NCI-H128 (cell line): ENCODE measurements around the gene PBXIP1.

Source experiments
- DNase-seq: peaks from one replicate; lab custom pipeline; 2025; ENCODE audit not compliant: unreplicated experiment; lab: John Stamatoyannopoulos, UW

The PBXIP1 gene

DNA sequence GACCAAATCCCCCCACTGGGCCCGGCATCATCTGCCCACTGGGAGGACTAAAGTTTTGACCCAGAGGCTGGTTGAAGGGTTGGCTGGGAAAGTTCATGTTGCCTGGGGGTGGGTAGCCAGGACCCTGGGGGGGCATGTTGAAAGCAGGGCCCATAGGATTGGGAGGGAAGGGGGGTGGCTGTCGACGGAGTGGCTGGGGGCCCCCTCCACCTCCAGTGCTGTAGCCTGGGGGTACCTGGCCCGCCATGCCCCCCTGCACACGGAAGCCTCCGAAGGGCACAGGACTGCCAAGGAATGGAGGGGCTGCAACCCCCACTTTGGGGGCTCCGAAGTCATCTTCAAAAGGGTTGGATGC is 3.5 kb upstream of the PBXIP1 start:
- no peak for DNase-seq

DNA sequence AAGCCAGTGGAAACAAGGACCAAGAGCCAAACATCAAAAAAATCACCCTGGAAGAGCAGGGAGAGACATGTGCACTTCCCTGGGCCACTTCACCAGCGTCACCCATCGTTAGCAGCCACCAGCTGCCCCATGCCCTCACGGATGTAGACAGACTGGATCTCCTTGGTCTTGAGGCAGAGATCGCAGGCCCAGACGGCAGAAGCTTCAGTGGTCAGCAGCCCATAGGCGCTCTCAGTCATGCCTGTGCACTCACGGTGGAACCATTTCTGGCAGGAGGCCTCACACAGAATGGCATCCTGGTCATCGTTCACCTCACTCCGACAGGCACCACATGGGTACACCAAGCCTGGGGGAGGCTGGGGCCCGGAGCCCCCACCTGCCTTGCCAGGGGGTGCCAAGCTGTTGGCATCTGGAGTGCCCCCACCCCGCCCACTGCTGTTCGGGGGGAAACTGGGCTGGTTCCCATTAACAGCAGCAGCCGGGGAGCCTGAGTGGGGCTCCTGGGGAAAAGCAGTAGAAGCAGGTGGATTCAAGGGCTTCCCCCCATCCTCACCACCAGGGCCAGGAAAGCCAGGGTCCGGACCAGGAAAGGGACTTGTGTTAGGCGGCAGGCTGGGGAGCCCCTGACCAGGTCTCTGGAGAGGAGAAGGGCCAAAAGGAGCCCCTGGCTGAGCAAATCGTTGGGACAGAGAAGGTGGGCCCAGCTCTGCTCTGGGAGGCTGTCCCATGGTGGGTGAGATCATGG is 3.0 kb upstream of the PBXIP1 start:
- no peak for DNase-seq

DNA sequence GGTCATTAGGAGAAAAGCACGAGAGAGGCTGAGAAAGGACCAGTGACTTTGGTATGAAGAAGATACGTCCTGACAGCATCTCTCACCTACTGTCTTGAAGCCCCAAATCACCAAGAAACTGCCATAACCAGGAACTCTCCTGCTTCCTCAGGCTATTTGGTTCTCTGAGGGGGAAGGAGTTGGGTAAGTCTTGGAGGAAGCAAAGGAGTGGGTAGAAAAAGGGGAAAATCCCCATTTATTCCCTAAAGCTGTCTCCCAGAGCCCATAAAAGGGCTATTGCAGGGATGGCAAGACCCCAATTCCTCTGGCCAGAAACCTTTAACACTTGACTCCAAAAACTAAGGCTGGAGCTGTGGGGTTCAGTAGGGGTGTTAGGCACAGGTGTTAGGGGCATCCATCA is 2.1 kb upstream of the PBXIP1 start:
- no peak for DNase-seq

DNA sequence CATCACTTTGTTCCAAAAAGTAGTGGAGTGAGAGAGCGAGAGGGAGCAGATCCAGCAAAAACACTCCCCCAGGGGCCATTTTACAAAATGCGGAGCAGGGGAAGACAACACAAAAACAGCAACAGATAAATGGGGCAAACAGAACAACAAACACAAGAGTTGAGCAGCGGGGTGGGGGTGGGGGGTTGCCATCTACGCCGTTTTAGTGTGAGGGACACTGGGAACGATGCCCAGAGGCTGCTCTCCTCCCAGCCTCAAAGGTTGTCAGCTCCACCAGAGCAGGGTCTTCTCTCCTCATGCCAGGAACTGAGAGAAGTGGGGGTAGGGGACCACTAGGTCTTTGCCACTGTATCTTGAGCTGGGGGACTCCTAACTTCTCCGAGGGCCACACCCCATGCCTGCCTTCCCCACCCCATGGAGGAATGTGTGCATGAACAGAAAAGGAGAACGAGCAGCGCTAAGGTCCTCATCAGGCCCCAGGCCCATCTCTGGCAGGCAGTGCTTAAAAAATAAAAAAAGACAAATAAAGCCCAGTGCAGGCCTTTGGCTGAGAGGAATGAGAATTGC is 1.3 kb upstream of the PBXIP1 start:
- DNase-seq, result no peak

DNA sequence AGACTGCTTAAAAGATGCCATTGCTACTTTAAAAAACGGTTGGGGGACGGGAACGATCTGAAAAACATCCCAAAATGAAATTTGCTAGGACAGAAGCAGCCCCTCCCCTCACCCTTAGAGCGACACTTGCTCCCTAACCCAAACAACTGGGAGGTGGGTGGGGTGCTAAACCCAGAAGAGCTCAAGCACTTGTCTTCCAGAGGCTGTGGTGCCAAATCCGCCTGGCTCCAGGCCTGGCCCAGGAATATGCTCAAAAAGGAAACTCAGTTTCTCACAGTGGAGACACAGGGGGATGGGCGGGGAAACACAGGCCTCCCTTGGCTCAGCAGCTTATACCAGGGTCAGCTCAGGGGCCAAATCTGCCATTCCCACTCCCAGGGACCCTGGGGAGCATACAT is 644 bp upstream of the PBXIP1 start:
- no peak for DNase-seq

DNA sequence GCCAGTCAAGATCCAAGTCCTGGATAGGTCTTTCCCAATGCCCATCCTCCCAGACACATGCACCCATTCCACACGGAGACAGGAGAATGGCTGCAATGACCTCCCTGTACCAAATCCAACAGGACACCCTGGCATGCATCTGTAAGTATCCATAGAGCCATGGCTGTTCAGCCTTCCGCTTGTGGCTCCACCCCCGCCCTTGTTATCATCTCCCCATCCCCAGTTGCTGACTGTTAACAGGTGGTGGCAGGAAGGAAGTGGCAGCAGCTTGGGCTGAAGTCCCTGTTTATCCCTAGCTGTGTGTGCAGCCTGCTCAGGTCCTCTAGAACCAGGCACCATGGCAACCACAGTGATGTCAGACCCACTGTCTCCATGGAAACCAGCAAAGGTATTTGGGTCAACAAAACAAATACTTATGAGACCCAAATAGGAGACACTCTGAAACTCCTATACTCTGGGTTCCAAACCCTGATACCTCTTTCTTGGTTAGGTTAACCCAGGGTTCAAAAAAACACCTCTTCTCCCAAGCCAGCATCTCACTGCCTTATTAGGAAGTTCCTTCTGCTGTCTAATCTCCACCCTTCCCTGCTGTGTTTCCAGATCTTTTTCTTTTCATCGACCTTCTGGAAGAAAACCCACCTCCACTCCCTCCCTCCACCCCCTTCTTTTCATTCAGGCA is 721 bp downstream of the PBXIP1 start:
- DNase-seq, result peak; percentile 39

DNA sequence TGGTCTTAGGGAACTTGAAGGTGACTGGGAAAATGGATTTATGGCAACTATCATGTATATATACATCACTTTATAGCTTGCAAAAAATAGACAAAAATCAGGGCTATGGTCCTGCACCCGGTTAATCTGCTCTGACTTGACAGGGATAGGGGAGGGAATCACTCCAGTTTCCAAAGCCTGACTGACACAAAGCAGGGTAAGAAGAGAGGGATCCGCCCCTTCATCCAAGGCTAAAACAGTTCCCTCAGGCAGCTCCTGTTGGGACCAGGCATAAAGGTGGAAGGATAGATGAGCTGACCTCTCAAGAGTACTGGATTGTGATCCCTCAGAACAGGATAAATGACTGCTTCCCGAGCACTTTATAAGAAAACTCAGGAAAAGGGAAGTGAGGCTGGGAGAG is 1.4 kb downstream of the PBXIP1 start:
- DNase-seq, result no peak

DNA sequence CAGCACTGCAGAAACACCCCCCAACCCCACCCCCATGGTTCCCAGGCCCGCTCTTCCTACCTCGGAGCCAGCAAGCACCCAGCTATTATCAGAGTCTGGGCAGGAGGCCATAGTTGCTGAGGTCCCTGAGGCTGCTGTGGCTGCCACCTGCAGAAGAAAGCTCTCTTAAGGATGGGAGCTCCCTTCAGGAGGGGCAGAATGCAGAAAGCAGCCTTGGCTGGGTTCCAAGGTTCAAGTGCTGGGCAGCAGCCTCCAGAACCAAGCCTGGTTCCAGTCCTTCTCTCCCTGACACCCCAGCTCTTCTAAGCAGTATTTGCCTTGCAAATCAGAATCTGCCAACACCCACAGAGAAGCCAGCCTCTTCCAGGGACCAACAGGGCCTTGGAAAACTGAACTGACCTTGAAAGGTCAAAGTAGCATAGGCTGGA is 2.3 kb downstream of the PBXIP1 start:
- no peak for DNase-seq

DNA sequence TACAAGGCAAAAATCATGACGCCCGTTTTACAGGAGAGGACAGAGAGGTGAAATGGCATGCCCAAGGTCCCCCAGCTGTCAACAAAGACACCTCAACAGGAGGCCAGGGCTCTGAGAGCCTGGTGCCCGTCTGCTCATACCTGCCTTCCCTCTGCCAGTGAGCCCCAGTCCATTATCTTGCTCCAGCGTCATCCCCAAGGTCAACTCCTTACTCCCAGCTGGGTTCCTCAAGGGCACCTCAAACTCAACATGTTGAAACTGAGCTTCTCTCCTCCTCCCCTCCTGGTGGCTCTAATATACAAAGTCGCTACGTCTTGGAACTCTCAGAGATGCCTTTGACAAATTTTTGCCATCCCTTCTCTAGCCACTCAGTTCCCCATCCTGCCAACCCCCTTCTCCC is 3.2 kb downstream of the PBXIP1 start:
- DNase-seq, result no peak

DNA sequence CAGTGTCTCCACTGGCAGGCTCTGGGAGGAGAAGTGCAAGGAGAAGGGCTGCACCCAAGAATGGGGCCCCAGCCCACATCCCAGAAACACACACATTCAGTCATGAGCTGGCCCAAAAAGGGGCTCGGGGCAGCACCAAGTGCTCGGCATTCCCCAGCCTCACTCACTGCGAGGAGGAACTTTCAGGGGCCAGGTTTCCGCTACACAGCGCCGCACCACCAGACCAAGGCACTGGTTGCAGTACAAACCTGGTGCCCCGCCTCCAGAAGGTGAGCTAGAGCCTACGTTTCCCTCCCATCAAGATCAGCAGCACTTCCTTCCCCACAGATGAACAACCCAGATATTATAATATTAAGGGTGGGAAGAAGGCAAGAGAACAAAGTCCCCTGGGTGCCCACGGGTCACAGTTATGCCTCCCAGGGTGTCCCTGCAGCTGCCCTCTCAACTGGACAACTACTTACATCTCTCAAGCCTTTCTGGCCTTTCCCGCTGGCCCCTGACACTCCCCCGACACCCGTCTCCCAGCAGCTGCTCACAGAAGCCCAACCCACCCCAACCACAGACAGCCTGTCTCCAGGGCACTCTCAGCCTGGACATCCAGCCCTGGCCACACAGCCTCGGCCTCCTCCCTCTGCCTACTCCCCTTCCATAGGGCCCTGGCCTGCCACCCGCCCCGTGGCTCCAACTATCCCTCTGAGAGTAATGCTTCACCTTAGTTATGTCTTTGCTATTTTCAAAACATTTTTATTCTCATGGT is 3.8 kb downstream of the PBXIP1 start:
- DNase-seq, result no peak

DNA sequence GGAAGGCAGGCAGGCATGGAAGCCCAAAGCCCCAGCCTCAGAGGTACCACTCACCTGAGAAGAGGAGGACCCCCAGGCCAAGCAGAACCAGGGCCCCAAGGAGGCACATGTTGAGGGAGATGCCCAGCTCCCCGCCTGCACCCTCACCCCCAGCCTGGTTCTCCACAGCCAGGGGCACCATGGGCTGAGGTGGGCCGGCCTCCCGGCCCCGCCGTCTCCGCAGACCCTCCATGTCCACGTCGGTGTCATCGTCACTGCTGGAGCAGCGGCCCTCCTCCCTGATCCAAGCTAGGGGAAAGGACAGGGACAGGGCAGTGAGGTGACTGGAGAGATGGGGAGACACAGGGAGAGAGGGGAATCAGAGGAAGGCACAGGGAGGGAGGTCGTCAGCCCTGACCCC is 7.8 kb downstream of the PBXIP1 start:
- DNase-seq, result no peak

DNA sequence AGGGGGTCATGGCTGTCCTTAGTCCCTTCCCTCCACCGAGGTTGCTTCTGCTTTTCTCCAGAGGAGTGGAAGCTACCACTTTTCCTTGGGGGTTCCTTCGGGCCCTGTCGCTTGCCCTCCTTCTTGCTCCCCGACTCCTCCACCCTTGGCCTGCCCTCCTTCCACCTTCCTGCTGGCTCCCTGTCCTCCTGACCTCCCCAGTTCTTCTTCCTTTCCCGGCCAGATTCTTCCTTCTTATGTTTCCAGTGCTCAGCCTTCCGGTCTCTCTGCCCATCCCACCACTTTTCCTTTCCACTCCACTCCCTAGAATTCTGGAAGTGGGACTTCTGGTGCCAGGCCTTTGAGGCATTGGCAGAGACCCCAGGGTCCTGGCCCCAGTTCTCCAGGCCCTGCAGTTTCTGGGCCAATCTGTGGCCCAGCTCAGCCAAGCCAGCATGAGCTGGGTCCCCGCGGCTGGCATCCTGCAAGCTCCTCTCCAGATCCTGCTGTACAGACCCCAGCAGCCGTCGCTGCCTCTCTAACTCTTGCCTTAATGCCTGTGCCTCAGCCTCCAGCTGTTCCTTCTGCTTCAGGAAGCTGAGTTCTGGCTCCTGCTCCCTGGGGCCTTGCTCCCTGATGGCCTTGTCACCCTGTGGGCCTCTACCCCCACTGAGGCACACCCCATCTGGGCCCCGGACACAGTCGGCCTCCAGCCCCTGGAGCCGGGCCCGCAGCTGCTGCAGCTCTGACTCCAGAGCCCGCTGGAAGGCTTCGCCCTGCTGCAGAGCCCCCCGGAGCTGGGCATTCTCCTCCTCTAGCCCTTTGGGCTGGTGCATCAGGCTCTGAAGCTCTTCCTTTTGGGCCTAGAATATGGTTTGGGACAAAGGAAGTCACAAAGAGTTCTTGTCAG is 9.7 kb downstream of the PBXIP1 start:
- DNase-seq, result no peak

DNA sequence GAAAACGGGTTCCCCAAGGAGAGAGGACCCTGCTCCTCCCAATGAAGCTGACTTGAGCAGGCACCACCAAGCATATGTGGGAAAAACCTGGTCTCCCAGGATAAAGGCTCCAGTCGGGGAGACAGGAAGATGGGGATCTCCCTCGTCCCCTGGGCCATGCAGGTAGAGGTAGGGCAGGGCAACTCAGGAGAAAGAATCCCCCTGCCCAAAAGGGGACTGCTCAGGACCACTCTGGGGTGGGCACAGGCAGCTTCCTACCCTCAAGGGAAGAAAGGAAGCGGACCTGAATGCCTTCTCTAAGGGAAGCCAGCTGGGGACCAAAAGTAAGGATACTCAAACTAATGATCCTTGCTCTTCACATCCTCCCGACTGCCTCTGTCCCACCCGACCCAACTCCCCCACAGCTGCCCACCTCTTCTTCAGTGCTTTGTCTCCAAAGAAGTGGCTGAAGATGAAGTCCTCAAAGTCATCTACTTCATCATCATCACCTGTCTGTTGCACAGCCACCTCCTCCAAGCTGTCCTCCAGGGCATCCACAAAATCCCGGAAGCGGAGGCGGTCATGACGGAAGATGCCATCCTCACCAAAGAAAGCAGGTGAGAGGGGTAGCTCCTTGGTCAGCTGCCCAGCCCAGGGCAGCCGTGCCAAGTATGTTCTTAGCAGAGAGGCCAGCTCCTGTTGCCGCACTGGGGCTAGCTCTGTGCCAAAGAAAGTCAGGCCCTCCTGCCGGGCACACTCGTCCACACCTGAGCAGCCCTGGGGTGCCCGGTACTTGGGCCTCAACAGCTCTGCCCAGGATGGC is 10.5 kb downstream of the PBXIP1 start:
- no peak for DNase-seq

DNA sequence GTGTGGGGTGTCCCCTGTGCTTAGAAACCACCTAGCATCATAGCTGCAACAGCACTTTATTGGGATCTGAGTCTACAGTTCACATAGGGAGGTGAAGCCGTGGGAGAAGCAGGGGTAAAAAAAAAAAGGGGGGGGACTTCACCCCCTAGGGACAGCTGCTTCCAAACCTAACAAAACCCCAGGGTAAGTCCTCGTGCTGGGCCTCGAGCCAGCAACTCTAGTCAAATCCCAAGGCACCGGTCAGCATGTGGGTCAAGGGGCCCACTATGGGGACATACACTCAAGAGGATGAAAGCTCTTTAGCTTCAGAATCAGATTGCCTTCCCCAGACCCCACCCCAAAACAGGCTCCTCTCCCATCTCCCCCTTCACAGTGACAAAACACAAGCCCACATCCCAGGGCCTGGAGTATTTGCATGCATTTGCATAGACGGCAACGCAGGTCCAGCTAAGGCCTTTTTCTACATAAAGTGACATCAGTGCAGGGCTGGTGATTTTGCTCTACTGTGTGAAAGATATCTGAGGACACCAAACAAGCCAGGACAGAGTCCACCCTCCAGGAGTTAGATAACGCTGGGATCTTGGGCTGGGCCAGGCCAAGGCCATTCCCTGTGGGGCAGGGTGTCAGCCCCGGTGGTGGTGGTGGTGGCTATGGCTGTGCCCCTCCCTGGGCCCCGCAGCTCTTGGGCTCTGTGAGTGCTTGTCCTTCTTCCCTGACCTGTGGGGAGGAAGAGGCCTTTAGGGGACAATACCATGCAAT is 11.3 kb downstream of the PBXIP1 start:
- DNase-seq, result no peak

DNA sequence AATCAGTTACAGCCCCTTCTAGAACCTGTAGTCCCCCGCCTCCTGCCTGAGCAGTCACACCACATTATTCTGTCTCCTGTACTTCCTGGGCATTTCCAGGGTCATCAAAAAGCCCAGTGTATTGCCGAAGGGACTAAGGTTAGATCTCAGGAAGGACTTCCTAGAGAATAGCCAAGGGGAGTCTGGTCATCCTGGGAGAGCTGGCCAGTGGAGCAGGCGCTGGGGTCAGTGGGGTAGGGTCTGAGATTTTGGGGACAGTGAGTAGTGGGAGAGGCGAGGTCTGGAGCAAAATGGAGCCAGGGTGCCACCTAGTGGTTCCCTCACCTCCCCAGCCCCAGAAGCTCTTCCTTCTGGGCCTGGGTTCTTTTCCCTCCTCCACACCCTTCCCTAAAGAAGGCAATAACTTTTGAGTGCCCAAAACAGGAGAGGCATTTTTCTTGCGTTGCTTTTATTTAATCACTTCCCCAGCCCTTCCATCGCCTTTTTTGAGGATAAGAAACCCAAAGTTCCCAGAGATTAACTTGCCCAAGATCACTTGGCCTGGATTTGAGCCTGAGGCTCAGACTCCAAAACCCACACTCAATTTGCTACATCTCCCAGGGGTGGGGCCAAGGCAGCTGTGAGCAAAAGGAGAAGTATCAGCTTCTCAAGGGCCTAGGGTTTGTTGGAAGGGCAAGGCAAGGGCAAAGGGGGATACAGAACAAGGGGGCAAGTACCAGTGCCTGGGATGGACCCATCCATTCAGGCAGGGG is 12.1 kb downstream of the PBXIP1 start:
- DNase-seq, result peak; percentile 45

DNA sequence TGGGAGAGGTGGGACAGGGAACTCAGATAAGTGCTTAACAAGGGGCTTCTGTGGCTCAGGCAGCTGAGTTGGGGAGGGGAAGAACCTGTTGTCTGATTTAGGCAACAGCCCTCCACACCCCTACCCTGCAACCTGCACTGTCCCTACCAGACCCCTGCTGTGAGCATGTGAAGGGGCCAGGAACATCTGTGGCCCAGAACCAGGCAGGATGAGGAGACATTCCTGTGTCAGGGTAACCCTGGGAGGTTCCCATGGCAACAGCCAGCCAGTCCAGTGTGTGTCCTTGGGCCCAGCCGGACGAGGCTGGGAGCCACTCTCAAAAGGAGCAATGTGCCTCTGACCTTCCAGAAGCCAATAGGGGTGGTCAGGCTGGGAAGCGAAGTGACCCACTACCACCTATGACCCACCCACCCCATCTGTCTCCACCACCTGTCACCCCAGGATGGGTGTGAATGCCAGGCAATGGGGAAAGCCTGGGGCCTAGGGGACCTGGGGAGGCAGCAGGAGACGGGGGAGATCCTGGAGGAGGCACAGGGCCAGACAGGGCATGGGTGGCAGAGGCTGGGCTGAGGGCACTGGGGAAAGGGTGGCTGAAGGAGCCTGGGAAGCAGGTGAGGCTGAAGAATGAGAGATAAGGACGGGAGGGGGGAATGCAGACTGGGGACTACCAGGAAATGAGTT is 14.4 kb downstream of the PBXIP1 start:
- DNase-seq, result no peak

DNA sequence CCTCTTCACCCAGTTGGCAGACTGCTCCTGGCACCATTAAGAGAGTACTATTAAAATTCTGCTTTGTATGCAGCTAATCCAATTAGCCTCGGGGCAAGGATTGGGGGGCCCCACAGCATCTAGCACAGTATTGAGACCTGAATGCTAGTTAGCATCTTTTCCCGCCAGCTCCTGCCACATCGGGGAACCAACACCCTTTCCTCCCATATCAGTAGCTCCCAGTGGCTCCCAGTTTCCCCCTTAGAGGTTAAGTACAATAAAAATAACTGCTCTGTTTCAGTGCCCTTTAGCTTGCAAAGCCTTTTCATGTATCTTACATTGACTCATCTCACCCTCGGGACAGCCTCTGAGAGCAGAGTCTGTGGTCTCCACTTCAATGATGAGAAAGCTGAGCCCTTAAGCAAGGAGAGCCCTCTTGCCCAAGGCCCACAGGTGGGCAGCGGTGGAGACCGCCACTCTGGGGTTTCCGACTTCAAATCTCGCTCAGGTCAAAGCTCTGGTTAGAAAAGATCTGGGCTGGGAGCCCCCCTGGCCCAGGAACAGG is 15.2 kb downstream of the PBXIP1 start:
- DNase-seq, result no peak

DNA sequence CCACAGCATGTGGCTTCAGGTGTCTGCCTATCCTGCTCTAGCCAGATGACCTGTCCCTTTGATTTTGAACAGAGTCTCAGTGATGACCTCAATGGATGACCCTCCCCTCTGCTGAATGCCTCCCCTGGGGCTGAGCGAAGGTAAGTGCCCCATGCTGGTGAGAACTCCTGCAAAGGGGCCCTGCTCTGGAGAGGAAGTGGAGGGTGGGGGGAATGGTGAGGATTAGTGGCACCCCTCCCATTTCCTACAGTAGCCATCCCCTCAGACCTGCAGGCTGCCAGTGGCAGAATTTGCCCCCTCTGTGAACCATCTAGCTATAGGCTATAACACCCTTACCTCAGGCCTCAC is 15.7 kb downstream of the PBXIP1 start:
- no peak for DNase-seq
